Right lobe of liver (tissue), 4 donors: ENCODE results near the gene SIGLEC15.

Source experiments
- POLR2A ChIP-seq: fragments of 450-650 bp; IDR thresholded peaks from one replicate; pipeline ENCODE4 v1.6.1; 2017; ENCODE audit warnings: antibody characterized with exemption, mild to moderate bottlenecking
- TF ChIP-seq, protein P1 (sequence below), 4 donors: fragments of 200-600 bp in 3 of 4; fragments of 450-650 bp in 1 of 4; IDR thresholded peaks; one replicate each; pipeline versions ENCODE4 v1.5.1 to v1.8.0; 2016 to 2022; ENCODE audit warnings: antibody characterized with exemption in 4 of 4, mild to moderate bottlenecking in 2 of 4
- donor health status: DM: no; HTN: no; CAD: no.
- donor health status: DM: no; HTN: no; CAD: no.
- donor health status: DM: no; HTN: yes; CAD: no.

DNA sequence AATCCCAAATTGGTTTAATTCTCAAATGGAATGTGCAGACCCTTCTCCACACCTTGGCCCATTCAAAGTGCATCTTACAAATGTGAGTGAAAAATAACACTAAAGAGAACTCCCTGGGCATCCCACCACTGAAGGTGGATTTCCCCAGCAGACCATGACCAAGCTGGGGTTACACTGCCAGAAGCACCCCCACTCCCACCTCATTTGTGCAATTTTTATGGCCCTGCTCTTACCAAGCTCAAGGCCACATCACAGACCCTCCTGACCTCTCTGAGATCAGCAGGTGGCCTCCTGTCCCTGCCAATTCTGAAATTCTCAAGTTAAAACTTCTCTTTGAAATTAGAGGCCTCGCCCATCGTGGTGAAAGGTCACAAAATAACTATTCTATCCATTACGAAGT, 21.6 kb downstream of the SIGLEC15 start:
- TF ChIP-seq POLR2A: no peak
- TF ChIP-seq, protein P1, sequence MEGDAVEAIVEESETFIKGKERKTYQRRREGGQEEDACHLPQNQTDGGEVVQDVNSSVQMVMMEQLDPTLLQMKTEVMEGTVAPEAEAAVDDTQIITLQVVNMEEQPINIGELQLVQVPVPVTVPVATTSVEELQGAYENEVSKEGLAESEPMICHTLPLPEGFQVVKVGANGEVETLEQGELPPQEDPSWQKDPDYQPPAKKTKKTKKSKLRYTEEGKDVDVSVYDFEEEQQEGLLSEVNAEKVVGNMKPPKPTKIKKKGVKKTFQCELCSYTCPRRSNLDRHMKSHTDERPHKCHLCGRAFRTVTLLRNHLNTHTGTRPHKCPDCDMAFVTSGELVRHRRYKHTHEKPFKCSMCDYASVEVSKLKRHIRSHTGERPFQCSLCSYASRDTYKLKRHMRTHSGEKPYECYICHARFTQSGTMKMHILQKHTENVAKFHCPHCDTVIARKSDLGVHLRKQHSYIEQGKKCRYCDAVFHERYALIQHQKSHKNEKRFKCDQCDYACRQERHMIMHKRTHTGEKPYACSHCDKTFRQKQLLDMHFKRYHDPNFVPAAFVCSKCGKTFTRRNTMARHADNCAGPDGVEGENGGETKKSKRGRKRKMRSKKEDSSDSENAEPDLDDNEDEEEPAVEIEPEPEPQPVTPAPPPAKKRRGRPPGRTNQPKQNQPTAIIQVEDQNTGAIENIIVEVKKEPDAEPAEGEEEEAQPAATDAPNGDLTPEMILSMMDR (IDR thresholded peaks at IDR 0.05): no peak
